GM19455 (cell line): ENCODE data around the gene TINAGL1.

Experiments
- ATAC-seq: cut with Tn5 transposase; IDR thresholded peaks from one replicate; pipeline ENCODE4 v1.9.1; 2021; ENCODE audit not compliant: unreplicated experiment

Gene TINAGL1

GRCh38 chr1:31567956-31568570, 8.3 kb upstream of the TINAGL1 start:
- ATAC-seq, result no peak

- no peak for ATAC-seq
Measured at GRCh38 chr1:31568895-31569595, 7.3 kb upstream of the TINAGL1 start.

- no peak for ATAC-seq
Measured at GRCh38 chr1:31569596-31570173, 6.6 kb upstream of the TINAGL1 start.

GRCh38 chr1:31570228-31570627, 6.1 kb upstream of the TINAGL1 start:
- no peak for ATAC-seq

- ATAC-seq, result no peak
Measured at GRCh38 chr1:31570906-31571305, 5.4 kb upstream of the TINAGL1 start.

GRCh38 chr1:31571340-31572295, 4.7 kb upstream of the TINAGL1 start:
- no peak for ATAC-seq

- ATAC-seq, result no peak
Measured at GRCh38 chr1:31572323-31573104, 3.8 kb upstream of the TINAGL1 start.

- ATAC-seq, result no peak
Measured at GRCh38 chr1:31573261-31573660, 3.1 kb upstream of the TINAGL1 start.

GRCh38 chr1:31574749-31575368, 1.5 kb upstream of the TINAGL1 start:
- no peak for ATAC-seq

GRCh38 chr1:31575369-31576140, 760 bp upstream of the TINAGL1 start:
- ATAC-seq, result no peak

GRCh38 chr1:31576743-31577455, 584 bp downstream of the TINAGL1 start:
- no peak for ATAC-seq

- no peak for ATAC-seq
Measured at GRCh38 chr1:31577515-31578192, 1.3 kb downstream of the TINAGL1 start.

GRCh38 chr1:31579374-31579773, 3.1 kb downstream of the TINAGL1 start:
- no peak for ATAC-seq

GRCh38 chr1:31580513-31580870, 4.2 kb downstream of the TINAGL1 start:
- ATAC-seq, result no peak

GRCh38 chr1:31580891-31581603, 4.7 kb downstream of the TINAGL1 start:
- ATAC-seq, result no peak

- no peak for ATAC-seq
Measured at GRCh38 chr1:31581821-31582810, 5.8 kb downstream of the TINAGL1 start.
